Neural cell (in vitro differentiated cells): ENCODE data around the gene PAX2. TPM values are rescaled to one million over a fixed set of nuclear protein-coding genes. Genes with fewer than 3 reads are reported as not detected.

ENCODE experiments used
- H2AFZ ChIP-seq: fragments of 200-600, 300-800 bp; sonication (generic), shearing (Covaris generic); 2 replicates; pipeline ENCODE4 v1.6.0; 2014; ENCODE audit warnings: low read depth, mild to moderate bottlenecking, antibody characterized with exemption, low read length, moderate library complexity
- H3F3A ChIP-seq: fragments of 200-600 bp; shearing (Covaris generic); 2 replicates; pipeline ENCODE4 v1.6.1; 2016; ENCODE audit warnings: mild to moderate bottlenecking, moderate library complexity, mixed read lengths, antibody characterized with exemption, low read length; ENCODE audit not compliant: insufficient read depth, poor library complexity, severe bottlenecking
- H3K27ac ChIP-seq: fragments of 200-600, 300-800 bp; sonication (generic), shearing (Covaris generic); 2 replicates; pipeline ENCODE4 v1.5.1; 2014; ENCODE audit warnings: mild to moderate bottlenecking, low read length, moderate library complexity
- H3K27me3 ChIP-seq: fragments of 300-800, 200-600 bp; sonication (generic), shearing (Covaris generic); 2 replicates; pipeline ENCODE4 v1.6.0; 2014; ENCODE audit warnings: mild to moderate bottlenecking, low read depth, low read length, moderate library complexity; ENCODE audit not compliant: insufficient read depth
- H3K36me3 ChIP-seq: fragments of 300-800, 200-600 bp; sonication (generic), shearing (Covaris generic); 2 replicates; pipeline ENCODE4 v1.5.1; 2014; ENCODE audit warnings: mild to moderate bottlenecking, antibody characterized with exemption, low read length, moderate library complexity; ENCODE audit not compliant: insufficient read depth
- H3K4me2 ChIP-seq: fragments of 300-800, 200-600 bp; sonication (generic), shearing (Covaris generic); 2 replicates; pipeline ENCODE4 v1.6.0; 2014; ENCODE audit warnings: mild to moderate bottlenecking, low read length
- H3K4me3 ChIP-seq: fragments of 300-800, 200-600 bp; sonication (generic), shearing (Covaris generic); 2 replicates; pipeline ENCODE4 v1.5.1; 2014; ENCODE audit warnings: mild to moderate bottlenecking, low read length, moderate library complexity
- H3K79me2 ChIP-seq: fragments of 200-600 bp; shearing (Covaris generic); replicated peaks from 2 replicates; pipeline ENCODE4 v1.6.0; 2014; ENCODE audit warnings: mild to moderate bottlenecking, low read length, moderate library complexity; ENCODE audit not compliant: insufficient read depth
- H3K9ac ChIP-seq: fragments of 300-800, 200-600 bp; sonication (generic), shearing (Covaris generic); 2 replicates; pipeline ENCODE4 v1.6.1; 2016; ENCODE audit warnings: mild to moderate bottlenecking, low read length, mixed read lengths
- H3K9me2 ChIP-seq: fragments of 200-600 bp; shearing (Covaris generic); 2 replicates; pipeline ENCODE4 v1.6.1; 2016; ENCODE audit warnings: mild to moderate bottlenecking, low read length, mixed read lengths; ENCODE audit not compliant: insufficient read depth
- H3K9me3 ChIP-seq: fragments of 200-600, 300-800 bp; sonication (generic), shearing (Covaris generic); 2 replicates; pipeline ENCODE4 v1.6.1; 2016; ENCODE audit warnings: mild to moderate bottlenecking, mixed run types, low read length, moderate library complexity, mixed read lengths
- H4K20me1 ChIP-seq: fragments of 200-600 bp; shearing (Covaris generic); 2 replicates; pipeline ENCODE4 v1.6.1; 2016; ENCODE audit warnings: mild to moderate bottlenecking, mixed run types; ENCODE audit not compliant: insufficient read depth
- EP300 ChIP-seq: fragments of 450-650 bp; conservative IDR thresholded peaks from 2 replicates; pipeline ENCODE4 v1.6.1; 2014; ENCODE audit warnings: antibody characterized with exemption, mild to moderate bottlenecking, moderate library complexity; ENCODE audit not compliant: poor library complexity, severe bottlenecking
- EZH2 ChIP-seq: fragments of 200-600, 300-800 bp; shearing (Covaris generic), sonication (generic); IDR thresholded peaks from 2 replicates; pipeline ENCODE4 v1.6.1; 2014; ENCODE audit warnings: antibody characterized with exemption, low read length, borderline replicate concordance, mild to moderate bottlenecking; ENCODE audit not compliant: insufficient read depth, poor library complexity, severe bottlenecking
- MXI1 ChIP-seq: fragments of 450-650 bp; conservative IDR thresholded peaks from 2 replicates; pipeline ENCODE4 v1.6.1; 2014; ENCODE audit warnings: antibody characterized with exemption, mild to moderate bottlenecking; ENCODE audit not compliant: poor library complexity, severe bottlenecking
- POLR2AphosphoS5 ChIP-seq: IDR thresholded peaks from 2 replicates; pipeline ENCODE4 v1.6.1; 2012
- RAD21 ChIP-seq: fragments of 450-650 bp; conservative IDR thresholded peaks from 2 replicates; pipeline ENCODE4 v1.6.1; 2014; ENCODE audit warnings: antibody characterized with exemption, mild to moderate bottlenecking, moderate library complexity
- SMC3 ChIP-seq: fragments of 450-650 bp; conservative IDR thresholded peaks from 2 replicates; pipeline ENCODE4 v1.6.1; 2014; ENCODE audit warnings: antibody characterized with exemption, mild to moderate bottlenecking, moderate library complexity; ENCODE audit not compliant: poor library complexity
- TAF1 ChIP-seq: IDR thresholded peaks from 2 replicates; pipeline ENCODE4 v1.6.1; 2012; ENCODE audit warnings: low read depth
- polyA plus RNA-seq: library from polyadenylated mRNA; depleted of rRNA; stranded (reverse); fragments of >200 nt; gene quantifications from 2 replicates; pipeline ENCODE4 v1.2.3, GENCODE V29; 2014
- TF ChIP-seq, protein P1 (sequence below): IDR thresholded peaks from 2 replicates; pipeline ENCODE4 v1.6.1; 2012; ENCODE audit warnings: borderline replicate concordance
- TF ChIP-seq, protein P2 (sequence below): fragments of 450-650 bp; IDR thresholded peaks from 2 replicates; pipeline ENCODE4 v1.5.1; 2014; ENCODE audit warnings: antibody characterized with exemption, mild to moderate bottlenecking, moderate library complexity; ENCODE audit not compliant: poor library complexity, severe bottlenecking

PAX2 gene
- polyA plus RNA-seq, 1 donor from 2014 or later, result not detected

DNA sequence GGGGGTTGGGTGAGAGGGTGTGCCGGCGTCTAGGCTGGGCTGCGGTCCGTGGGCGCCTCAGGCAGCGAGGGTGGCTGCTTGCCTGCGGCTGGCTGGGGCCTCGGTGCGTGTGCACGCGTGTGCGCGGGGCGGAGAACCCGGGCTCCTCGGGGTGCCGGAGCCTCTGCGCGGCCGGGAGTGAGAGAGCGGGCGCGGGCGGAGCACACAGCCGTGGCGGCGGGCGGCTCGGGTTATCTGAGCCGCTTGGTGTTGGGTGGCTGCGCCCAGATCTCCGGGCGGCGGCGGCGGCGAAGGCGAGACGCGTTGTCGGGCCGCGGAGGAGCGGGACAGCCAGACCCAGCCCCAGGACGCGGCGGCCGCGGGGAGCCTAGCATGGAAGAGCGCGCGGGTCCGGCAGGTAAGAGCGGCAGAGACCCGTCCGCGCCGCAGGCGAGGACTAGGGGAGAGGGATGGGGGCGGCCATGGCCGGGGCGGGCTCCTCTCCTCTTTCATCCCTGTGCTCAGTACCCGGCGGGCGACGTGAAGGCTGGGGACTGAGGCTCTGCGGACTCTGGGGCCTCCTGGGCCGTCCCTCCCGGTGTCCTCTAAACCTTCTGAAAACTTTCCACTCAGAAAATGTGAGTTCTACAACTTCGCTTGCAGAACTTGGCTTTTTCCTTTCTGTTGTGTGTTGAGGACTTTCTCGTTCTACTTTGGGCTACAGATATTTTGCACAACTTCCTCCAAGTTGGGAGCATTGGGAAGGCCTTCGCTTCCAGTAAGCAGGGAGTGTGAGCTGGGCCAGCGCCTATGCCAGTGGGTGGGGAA, 9.8 kb upstream of the PAX2 start:
- H3K9ac ChIP-seq, result no peak overlapping the region
- no peaks in the 10 kb centered on the region for H3K9me3 ChIP-seq
- H3K79me2 ChIP-seq, result no peaks in the 10 kb centered on the region
- peaks cover 100% of the 10 kb centered on the region for H3K27me3 ChIP-seq
- H3K4me3 ChIP-seq, result peak overlapping the region; percentile 25
- no peak overlapping the region for H2AFZ ChIP-seq
- no peak overlapping the region for H3K4me2 ChIP-seq
- H3K9me2 ChIP-seq, result no peaks in the 10 kb centered on the region
- H3K27ac ChIP-seq, result no peak overlapping the region
- no peaks in the 10 kb centered on the region for H3K36me3 ChIP-seq
- TF ChIP-seq, protein P1, sequence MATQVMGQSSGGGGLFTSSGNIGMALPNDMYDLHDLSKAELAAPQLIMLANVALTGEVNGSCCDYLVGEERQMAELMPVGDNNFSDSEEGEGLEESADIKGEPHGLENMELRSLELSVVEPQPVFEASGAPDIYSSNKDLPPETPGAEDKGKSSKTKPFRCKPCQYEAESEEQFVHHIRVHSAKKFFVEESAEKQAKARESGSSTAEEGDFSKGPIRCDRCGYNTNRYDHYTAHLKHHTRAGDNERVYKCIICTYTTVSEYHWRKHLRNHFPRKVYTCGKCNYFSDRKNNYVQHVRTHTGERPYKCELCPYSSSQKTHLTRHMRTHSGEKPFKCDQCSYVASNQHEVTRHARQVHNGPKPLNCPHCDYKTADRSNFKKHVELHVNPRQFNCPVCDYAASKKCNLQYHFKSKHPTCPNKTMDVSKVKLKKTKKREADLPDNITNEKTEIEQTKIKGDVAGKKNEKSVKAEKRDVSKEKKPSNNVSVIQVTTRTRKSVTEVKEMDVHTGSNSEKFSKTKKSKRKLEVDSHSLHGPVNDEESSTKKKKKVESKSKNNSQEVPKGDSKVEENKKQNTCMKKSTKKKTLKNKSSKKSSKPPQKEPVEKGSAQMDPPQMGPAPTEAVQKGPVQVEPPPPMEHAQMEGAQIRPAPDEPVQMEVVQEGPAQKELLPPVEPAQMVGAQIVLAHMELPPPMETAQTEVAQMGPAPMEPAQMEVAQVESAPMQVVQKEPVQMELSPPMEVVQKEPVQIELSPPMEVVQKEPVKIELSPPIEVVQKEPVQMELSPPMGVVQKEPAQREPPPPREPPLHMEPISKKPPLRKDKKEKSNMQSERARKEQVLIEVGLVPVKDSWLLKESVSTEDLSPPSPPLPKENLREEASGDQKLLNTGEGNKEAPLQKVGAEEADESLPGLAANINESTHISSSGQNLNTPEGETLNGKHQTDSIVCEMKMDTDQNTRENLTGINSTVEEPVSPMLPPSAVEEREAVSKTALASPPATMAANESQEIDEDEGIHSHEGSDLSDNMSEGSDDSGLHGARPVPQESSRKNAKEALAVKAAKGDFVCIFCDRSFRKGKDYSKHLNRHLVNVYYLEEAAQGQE, result no peak
- peak; percentile 93 for TF ChIP-seq EZH2
- H4K20me1 ChIP-seq, result no peaks in the 10 kb centered on the region
- H3F3A ChIP-seq, result no peaks in the 10 kb centered on the region

DNA sequence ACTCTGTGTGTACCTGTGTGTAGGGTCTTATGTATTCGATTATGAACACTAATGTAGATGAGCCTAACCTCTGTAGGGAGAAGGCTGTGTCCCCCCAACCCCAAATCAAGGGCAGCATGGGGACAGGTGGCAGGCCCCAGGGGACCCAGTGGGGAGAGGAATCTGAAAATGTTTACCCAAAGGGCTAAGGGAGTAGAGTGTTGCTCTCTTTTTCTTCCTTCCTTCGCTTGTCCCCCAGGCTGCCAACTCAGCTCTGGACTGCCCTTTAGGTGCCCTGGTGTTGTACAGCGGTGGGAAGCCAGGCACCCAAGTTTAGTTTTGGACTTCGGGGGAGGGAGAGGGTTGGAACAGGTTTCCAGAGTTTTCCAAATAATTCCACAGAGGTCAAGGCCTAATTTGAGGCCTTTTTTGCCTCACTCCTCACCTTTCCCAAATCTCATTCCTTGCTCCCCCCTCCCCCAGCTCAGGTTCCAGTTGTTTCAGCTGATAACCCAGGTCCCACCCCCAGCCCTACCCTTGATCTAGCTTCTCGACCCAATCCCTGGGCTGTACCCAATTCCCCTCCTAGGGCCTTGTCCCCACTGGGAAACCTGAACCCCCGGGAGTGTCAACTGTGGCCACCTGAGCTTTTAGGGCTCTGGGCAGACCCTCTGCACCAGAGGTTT, 9.1 kb upstream of the PAX2 start:
- Histone ChIP-seq H3K4me2 (no peak overlapping the region), H3K9me2 (no peaks in the 10 kb centered on the region), H3K4me3 (no peak overlapping the region), H3K27me3 (peaks cover 100% of the 10 kb centered on the region), H3K79me2 (no peaks in the 10 kb centered on the region), H3K27ac (no peak overlapping the region), H4K20me1 (no peaks in the 10 kb centered on the region), H2AFZ (no peak overlapping the region), H3K9ac (no peak overlapping the region), H3F3A (no peaks in the 10 kb centered on the region), H3K36me3 (no peaks in the 10 kb centered on the region), H3K9me3 (no peaks in the 10 kb centered on the region)
- TF ChIP-seq EP300 (no peak), RAD21 (no peak), POLR2AphosphoS5 (no peak), TAF1 (no peak), MXI1 (no peak), SMC3 (no peak), EZH2 (no peak)
- TF ChIP-seq, protein P2, sequence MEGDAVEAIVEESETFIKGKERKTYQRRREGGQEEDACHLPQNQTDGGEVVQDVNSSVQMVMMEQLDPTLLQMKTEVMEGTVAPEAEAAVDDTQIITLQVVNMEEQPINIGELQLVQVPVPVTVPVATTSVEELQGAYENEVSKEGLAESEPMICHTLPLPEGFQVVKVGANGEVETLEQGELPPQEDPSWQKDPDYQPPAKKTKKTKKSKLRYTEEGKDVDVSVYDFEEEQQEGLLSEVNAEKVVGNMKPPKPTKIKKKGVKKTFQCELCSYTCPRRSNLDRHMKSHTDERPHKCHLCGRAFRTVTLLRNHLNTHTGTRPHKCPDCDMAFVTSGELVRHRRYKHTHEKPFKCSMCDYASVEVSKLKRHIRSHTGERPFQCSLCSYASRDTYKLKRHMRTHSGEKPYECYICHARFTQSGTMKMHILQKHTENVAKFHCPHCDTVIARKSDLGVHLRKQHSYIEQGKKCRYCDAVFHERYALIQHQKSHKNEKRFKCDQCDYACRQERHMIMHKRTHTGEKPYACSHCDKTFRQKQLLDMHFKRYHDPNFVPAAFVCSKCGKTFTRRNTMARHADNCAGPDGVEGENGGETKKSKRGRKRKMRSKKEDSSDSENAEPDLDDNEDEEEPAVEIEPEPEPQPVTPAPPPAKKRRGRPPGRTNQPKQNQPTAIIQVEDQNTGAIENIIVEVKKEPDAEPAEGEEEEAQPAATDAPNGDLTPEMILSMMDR, result no peak
- TF ChIP-seq, protein P1, result no peak
